SU-DHL-6 (cell line): Measurements from ENCODE around the gene TENM4.

ENCODE experiments used
- H2AFZ ChIP-seq: fragments of 200-600 bp; sonication (generic); 2 replicates; pipeline ENCODE4 v1.6.1; 2014; ENCODE audit warnings: low read depth, mild to moderate bottlenecking, moderate library complexity, mixed read lengths, antibody characterized with exemption, low read length; ENCODE audit not compliant: severe bottlenecking
- H3F3A ChIP-seq: fragments of 200-600 bp; shearing (Covaris generic); 2 replicates; pipeline ENCODE4 v1.6.0; 2016; ENCODE audit warnings: antibody characterized with exemption, mild to moderate bottlenecking; ENCODE audit not compliant: insufficient read depth
- H3K27ac ChIP-seq: fragments of 200-600 bp; sonication (generic); 2 replicates; pipeline ENCODE4 v1.5.1; 2016; ENCODE audit warnings: low read depth, mild to moderate bottlenecking, low read length, moderate library complexity, mixed read lengths
- H3K27me3 ChIP-seq: fragments of 200-600 bp; sonication (generic), shearing (Covaris generic); 2 replicates; pipeline ENCODE4 v1.6.0; 2014; ENCODE audit warnings: mild to moderate bottlenecking, low read length
- H3K36me3 ChIP-seq: fragments of 200-600 bp; sonication (generic); 2 replicates; pipeline ENCODE4 v1.6.1; 2014; ENCODE audit warnings: mild to moderate bottlenecking, low read length, mixed read lengths
- H3K4me2 ChIP-seq: fragments of 300-600, 200-600 bp; shearing (Covaris generic), sonication (generic); 2 replicates; pipeline ENCODE4 v1.6.0; 2014; ENCODE audit warnings: low read length, low read depth, mild to moderate bottlenecking; ENCODE audit not compliant: poor library complexity, severe bottlenecking
- H3K4me3 ChIP-seq: fragments of 200-600 bp; sonication (generic); 2 replicates; pipeline ENCODE4 v1.5.1; 2014; ENCODE audit warnings: antibody characterized with exemption, low read length, mild to moderate bottlenecking, mixed read lengths; ENCODE audit not compliant: insufficient read depth, poor library complexity, severe bottlenecking
- H3K79me2 ChIP-seq: fragments of 200-600 bp; sonication (generic); 2 replicates; pipeline ENCODE4 v1.6.1; 2014; ENCODE audit warnings: mild to moderate bottlenecking, low read length, moderate library complexity; ENCODE audit not compliant: insufficient read depth
- H3K9ac ChIP-seq: fragments of 200-600 bp; sonication (generic); 2 replicates; pipeline ENCODE4 v1.7.0; 2014; ENCODE audit warnings: mild to moderate bottlenecking, low read length
- H3K9me2 ChIP-seq: fragments of 200-600 bp; sonication (generic); replicated peaks from 2 replicates; pipeline ENCODE4 v1.6.1; 2014; ENCODE audit warnings: low read length; ENCODE audit not compliant: insufficient read depth
- H3K9me3 ChIP-seq: fragments of 200-600 bp; sonication (generic); 2 replicates; pipeline ENCODE4 v1.6.1; 2014; ENCODE audit warnings: low read length, mixed read lengths; ENCODE audit not compliant: insufficient read depth
- H4K20me1 ChIP-seq: fragments of 200-600 bp; sonication (generic); 2 replicates; pipeline ENCODE4 v1.6.1; 2014; ENCODE audit warnings: low read depth, mild to moderate bottlenecking, antibody characterized with exemption, low read length, moderate library complexity, mixed read lengths
- CTCF ChIP-seq: fragments of 200-600 bp; sonication (generic); IDR thresholded peaks from one replicate; pipeline ENCODE4 v1.5.1; 2017; ENCODE audit warnings: antibody characterized with exemption, mild to moderate bottlenecking, low read length, moderate library complexity; ENCODE audit not compliant: insufficient read depth, poor library complexity, severe bottlenecking
- EZH2phosphoT487 ChIP-seq: fragments of 200-600 bp; sonication (generic), shearing (Covaris generic); conservative IDR thresholded peaks from 2 replicates; pipeline ENCODE4 v1.6.1; 2018; ENCODE audit warnings: mild to moderate bottlenecking, antibody characterized with exemption, low read length, moderate library complexity, mixed read lengths

TENM4 gene

DNA sequence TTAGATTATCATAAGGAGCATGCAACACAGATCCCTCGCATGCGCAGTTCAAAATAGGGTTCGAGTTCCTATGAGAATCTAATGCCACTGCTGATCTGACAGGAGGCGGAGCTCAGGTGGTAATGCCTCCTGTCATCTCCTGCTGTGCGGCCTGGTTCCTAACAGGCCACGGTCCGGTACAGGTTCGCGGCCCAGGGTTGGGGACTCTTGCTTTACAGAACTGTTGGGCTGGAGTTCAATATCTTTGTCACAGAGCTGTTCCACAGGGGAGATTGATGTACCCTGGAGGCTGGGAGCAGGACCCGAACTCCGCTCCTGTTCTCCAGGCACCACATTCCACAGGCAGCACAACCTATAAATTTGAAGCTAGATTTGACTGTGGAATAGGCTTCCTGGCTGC lies 508.1 kb downstream of the TENM4 start:
- Histone ChIP-seq H3K27me3 (no peaks in the 10 kb centered on the region), H3K27ac (no peak overlapping the region), H3K9me2 (no peaks in the 10 kb centered on the region), H3K4me2 (no peak overlapping the region), H3F3A (no peaks in the 10 kb centered on the region), H2AFZ (no peak overlapping the region), H3K9me3 (no peaks in the 10 kb centered on the region), H3K79me2 (no peaks in the 10 kb centered on the region), H3K4me3 (no peak overlapping the region), H3K9ac (no peak overlapping the region), H3K36me3 (no peaks in the 10 kb centered on the region), H4K20me1 (no peaks in the 10 kb centered on the region)
- no peak for TF ChIP-seq EZH2phosphoT487
- no peak for TF ChIP-seq CTCF

- no peak overlapping the region for H3K4me3 ChIP-seq
- no peaks in the 10 kb centered on the region for H4K20me1 ChIP-seq
- no peaks in the 10 kb centered on the region for H3F3A ChIP-seq
- H3K9me2 ChIP-seq: no peaks in the 10 kb centered on the region
- no peak overlapping the region for H2AFZ ChIP-seq
- H3K4me2 ChIP-seq: no peak overlapping the region
- no peaks in the 10 kb centered on the region for H3K27me3 ChIP-seq
- TF ChIP-seq EZH2phosphoT487 (no peak), CTCF (no peak)
- H3K79me2 ChIP-seq: no peaks in the 10 kb centered on the region
- no peak overlapping the region for H3K27ac ChIP-seq
- H3K36me3 ChIP-seq: no peaks in the 10 kb centered on the region
- H3K9me3 ChIP-seq: no peaks in the 10 kb centered on the region
- H3K9ac ChIP-seq: no peak overlapping the region
Measured at GRCh38 chr11:78931891-78932290, 508.9 kb downstream of the TENM4 start.

GRCh38 chr11:78930810-78931523 lies 509.9 kb downstream of the TENM4 start:
- no peak for TF ChIP-seq CTCF
- no peak for TF ChIP-seq EZH2phosphoT487
- Histone ChIP-seq H3K9ac (no peak overlapping the region), H3K27me3 (no peaks in the 10 kb centered on the region)

More at GRCh38 chr11:78930810-78931523, 509.9 kb downstream of the TENM4 start:
- Histone ChIP-seq H3K9me2 (no peaks in the 10 kb centered on the region), H3K4me2 (no peak overlapping the region), H3F3A (no peaks in the 10 kb centered on the region), H3K79me2 (no peaks in the 10 kb centered on the region), H3K4me3 (no peak overlapping the region), H2AFZ (no peak overlapping the region), H3K27ac (no peak overlapping the region), H3K36me3 (no peaks in the 10 kb centered on the region), H3K9me3 (no peaks in the 10 kb centered on the region), H4K20me1 (no peaks in the 10 kb centered on the region)
